Stimulated activated CD8-positive, alpha-beta memory T cell treated with anti-CD3 and anti-CD28 coated beads, Interleukin-15, amount 100 ng/mL, for 1 hour (primary cell): ENCODE data around the gene DLG3.

Experiments used
- DNase-seq: peaks from one replicate; pipeline ENCODE4 v3.0.0-alpha.2; 2020; ENCODE audit warnings: low read depth

DLG3 gene

GRCh38 chrX:70437921-70438665 is 6.5 kb upstream of the DLG3 start:
- no peak for DNase-seq

GRCh38 chrX:70439016-70439415 is 5.6 kb upstream of the DLG3 start:
- no peak for DNase-seq

GRCh38 chrX:70442224-70442623 is 2.4 kb upstream of the DLG3 start:
- no peak for DNase-seq

- DNase-seq: no peak
Measured at GRCh38 chrX:70444946-70445656, 466 bp downstream of the DLG3 start.

- no peak for DNase-seq
Measured at GRCh38 chrX:70445951-70446350, 1.3 kb downstream of the DLG3 start.

- no peak for DNase-seq
Measured at GRCh38 chrX:70446380-70447350, 2.0 kb downstream of the DLG3 start.

- DNase-seq: no peak
Measured at GRCh38 chrX:70449457-70449966, 4.9 kb downstream of the DLG3 start.

- peak; percentile 28 for DNase-seq
Measured at GRCh38 chrX:70452143-70452733, 7.6 kb downstream of the DLG3 start.

- no peak for DNase-seq
Measured at GRCh38 chrX:70453024-70453618, 8.5 kb downstream of the DLG3 start.

- peak; percentile 24 for DNase-seq
Measured at GRCh38 chrX:70454441-70455365, 10.1 kb downstream of the DLG3 start.

GRCh38 chrX:70455366-70456202 is 10.9 kb downstream of the DLG3 start:
- no peak for DNase-seq

- no peak for DNase-seq
Measured at GRCh38 chrX:70456256-70456655, 11.6 kb downstream of the DLG3 start.

GRCh38 chrX:70461026-70461425 is 16.4 kb downstream of the DLG3 start:
- no peak for DNase-seq

- no peak for DNase-seq
Measured at GRCh38 chrX:70464051-70464450, 19.4 kb downstream of the DLG3 start.

- no peak for DNase-seq
Measured at GRCh38 chrX:70466968-70467367, 22.3 kb downstream of the DLG3 start.

GRCh38 chrX:70468709-70469108 is 24.1 kb downstream of the DLG3 start:
- no peak for DNase-seq

- no peak for DNase-seq
Measured at GRCh38 chrX:70470850-70471289, 26.2 kb downstream of the DLG3 start.

- no peak for DNase-seq
Measured at GRCh38 chrX:70476166-70476933, 31.7 kb downstream of the DLG3 start.
